Heart left ventricle (tissue), 13 donors: ENCODE measurements around the gene DLG4.

Source experiments
- POLR2A ChIP-seq, 2 donors: fragments of 450-650 bp; IDR thresholded peaks; one replicate each; pipeline ENCODE4 v1.6.1; 2017; ENCODE audit warnings: antibody characterized with exemption in 2 of 2, mild to moderate bottlenecking in 2 of 2, moderate library complexity in 2 of 2
- TF ChIP-seq, protein P1 (sequence below), 12 donors: fragments of 200-600 bp; sonication (generic) in 4 of 12; IDR thresholded peaks; one replicate each; pipeline versions ENCODE4 v1.5.0 to v1.8.0; 2018 to 2022; ENCODE audit warnings: antibody characterized with exemption in 12 of 12, mild to moderate bottlenecking in 5 of 12
- donor health status: ischemic (EF 13 %, LVEDD 7.1; RV severe dilation, severe dysfunction).
- donor health status: DM: no; HTN: yes; CAD: no.
- donor health status: DM: no; HTN: no; CAD: no.
- donor health status: ischemic (EF 25% LVEDD 6.9; RV normal size, moderate dysfunction).
- donor health status: ischemic (EF 25% LVEDD 5.7; RV mildly dilated, moderate dysfunction).
- donor health status: ischemic (EF 35%, LVEDD 5.7; RV mildly dilated, moderate dysfunction).
- donor health status: nonischemic (EF 11% LVEDD 7.7; RV severe dilation, severe dysfunction).
- donor health status: DM: yes; HTN: yes; CAD: no.
- donor health status: PGD.
- donor health status: ischemic (EF 29% LVEDD 5.4; RV normal size, mild dysfunction).
- donor health status: nonischemic (EF 23%, LVEDD 6.1; RV moderate dilation, normal function).

DNA sequence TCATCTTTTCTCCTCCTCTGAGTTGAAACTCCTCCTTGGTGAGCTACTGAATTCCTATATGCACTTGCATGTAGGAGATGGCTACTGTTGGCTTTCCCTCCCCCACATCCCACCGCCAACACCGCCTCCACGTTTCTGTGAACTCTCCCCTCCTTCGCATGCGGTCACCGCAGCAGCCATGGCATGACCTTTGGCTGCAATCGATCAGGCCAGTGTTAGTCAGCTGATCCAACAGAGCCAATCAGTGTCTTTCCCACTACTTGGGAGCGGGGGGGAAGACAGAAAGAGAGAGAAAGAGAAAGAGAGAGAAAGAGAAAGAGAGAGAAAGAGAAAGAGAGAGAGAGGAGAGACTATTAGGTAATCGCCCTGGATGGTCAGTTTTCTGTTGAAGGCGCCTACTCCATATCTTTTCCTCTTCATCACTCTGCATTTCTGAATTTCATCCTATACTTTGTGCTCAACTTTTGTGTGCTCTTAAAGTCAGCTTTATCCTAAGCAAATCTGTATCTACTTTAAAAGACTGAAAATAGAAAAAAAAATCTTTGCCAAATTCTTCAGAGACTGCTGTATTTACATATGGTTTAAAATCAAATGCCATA is 63.2 kb downstream of the DLG4 start:
- TF ChIP-seq, protein P1, sequence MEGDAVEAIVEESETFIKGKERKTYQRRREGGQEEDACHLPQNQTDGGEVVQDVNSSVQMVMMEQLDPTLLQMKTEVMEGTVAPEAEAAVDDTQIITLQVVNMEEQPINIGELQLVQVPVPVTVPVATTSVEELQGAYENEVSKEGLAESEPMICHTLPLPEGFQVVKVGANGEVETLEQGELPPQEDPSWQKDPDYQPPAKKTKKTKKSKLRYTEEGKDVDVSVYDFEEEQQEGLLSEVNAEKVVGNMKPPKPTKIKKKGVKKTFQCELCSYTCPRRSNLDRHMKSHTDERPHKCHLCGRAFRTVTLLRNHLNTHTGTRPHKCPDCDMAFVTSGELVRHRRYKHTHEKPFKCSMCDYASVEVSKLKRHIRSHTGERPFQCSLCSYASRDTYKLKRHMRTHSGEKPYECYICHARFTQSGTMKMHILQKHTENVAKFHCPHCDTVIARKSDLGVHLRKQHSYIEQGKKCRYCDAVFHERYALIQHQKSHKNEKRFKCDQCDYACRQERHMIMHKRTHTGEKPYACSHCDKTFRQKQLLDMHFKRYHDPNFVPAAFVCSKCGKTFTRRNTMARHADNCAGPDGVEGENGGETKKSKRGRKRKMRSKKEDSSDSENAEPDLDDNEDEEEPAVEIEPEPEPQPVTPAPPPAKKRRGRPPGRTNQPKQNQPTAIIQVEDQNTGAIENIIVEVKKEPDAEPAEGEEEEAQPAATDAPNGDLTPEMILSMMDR (IDR thresholded peaks at IDR 0.05) = no peak
- TF ChIP-seq POLR2A (IDR thresholded peaks at IDR 0.05) = no peak
